Activated B cell treated with CpG ODN at 0.5 μM for 24 hours (primary cell): Measurements from ENCODE around the gene PRR35. TPM values are rescaled to one million over a fixed set of nuclear protein-coding genes. Genes with fewer than 3 reads are reported as not detected.

Experiments
- ATAC-seq: fragments of 200-7000 bp; cut with Tn5 transposase; one replicate; pipeline ENCODE4 v1.10.0; 2021; ENCODE audit warnings: low read depth, mild to moderate bottlenecking, moderate library complexity
- CTCF ChIA-PET: fragments of 350-600 bp; sonication (Branson Sonifier 250); formaldehyde crosslinking; loops from one replicate; lab custom pipeline; 2021; ENCODE audit warnings: antibody characterized with exemption; lab: Charles Lee
- POLR2A ChIA-PET: fragments of 350-600 bp; sonication (Branson Sonifier 250); formaldehyde crosslinking; loops from one replicate; lab custom pipeline; 2021; ENCODE audit warnings: antibody characterized with exemption; lab: Charles Lee
- DNase-seq: peaks from one replicate; pipeline ENCODE4 v3.0.0; 2022
- H3K27ac Mint-ChIP-seq: one replicate; pipeline ENCODE4 v1.8.0; 2020; ENCODE audit warnings: mixed read lengths
- H3K27me3 Mint-ChIP-seq: one replicate; pipeline ENCODE4 v1.8.0; 2021; ENCODE audit warnings: mixed read lengths
- H3K36me3 Mint-ChIP-seq: one replicate; pipeline ENCODE4 v1.8.0; 2021; ENCODE audit warnings: low read depth, mixed read lengths
- H3K4me1 Mint-ChIP-seq: one replicate; pipeline ENCODE4 v1.8.0; 2021; ENCODE audit warnings: mixed read lengths
- H3K4me3 Mint-ChIP-seq: one replicate; pipeline ENCODE4 v1.8.0; 2020; ENCODE audit warnings: mild to moderate bottlenecking, mixed read lengths
- H3K9me3 Mint-ChIP-seq: one replicate; pipeline ENCODE4 v1.8.0; 2020; ENCODE audit warnings: mixed read lengths
- intact Hi-C: fragments of 100-400 bp; cut with micrococcal nuclease; formaldehyde crosslinking; loops from one replicate; pipeline ENCODE4 v1.15.1; 2024
- total RNA-seq: library from RNA; stranded (reverse); gene quantifications from 2 replicates; pipeline ENCODE4 v1.2.3, GENCODE V29; 2022
- TF ChIP-seq, protein P1 (sequence below): fragments of 200-600 bp; IDR thresholded peaks from one replicate; pipeline ENCODE4 v1.8.0; 2022; ENCODE audit warnings: antibody characterized with exemption, mild to moderate bottlenecking

The PRR35 gene
- total RNA-seq, 1 donor from 2014 or later: not detected

DNA sequence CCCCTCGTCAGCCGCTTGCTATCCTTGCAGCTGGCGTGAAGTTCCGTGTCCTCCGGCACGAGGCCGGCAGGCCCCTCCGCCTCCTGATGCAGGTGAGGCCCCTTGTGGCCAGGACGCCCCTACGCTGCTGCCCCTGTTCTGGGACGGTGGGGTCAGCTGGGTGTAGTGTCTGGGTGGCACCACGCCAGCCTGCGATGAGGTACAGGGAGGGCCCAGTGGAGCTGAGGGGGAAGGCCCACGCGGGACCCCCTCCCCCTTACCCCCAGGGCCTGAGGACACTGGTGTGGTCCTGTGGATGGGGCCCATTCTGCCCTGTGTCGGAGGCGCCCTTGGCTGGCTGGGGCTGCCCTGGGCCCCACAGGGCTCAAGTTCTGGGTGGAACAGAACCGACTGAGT is 22.0 kb downstream of the PRR35 start:
- H3K36me3 Mint-ChIP-seq: no peaks in the 10 kb centered on the region
- H3K4me1 Mint-ChIP-seq: peaks cover 3% of the 10 kb centered on the region
- intact Hi-C loops: no loop called here
- DNase-seq (no peak), ATAC-seq (no peak)
- POLR2A ChIA-PET: interaction anchor here (0.6 to 0.7 kb wide), 2 partner anchors 15 to 55 kb away, joined by 3 to 9 read pairs; partner anchors contain the start of gene NHLRC4
- no peaks in the 10 kb centered on the region for H3K27me3 Mint-ChIP-seq
- H3K4me3 Mint-ChIP-seq: no peak overlapping the region
- H3K27ac Mint-ChIP-seq: no peak overlapping the region
- no peaks in the 10 kb centered on the region for H3K9me3 Mint-ChIP-seq
- CTCF ChIA-PET: no interaction called here
- TF ChIP-seq, protein P1, sequence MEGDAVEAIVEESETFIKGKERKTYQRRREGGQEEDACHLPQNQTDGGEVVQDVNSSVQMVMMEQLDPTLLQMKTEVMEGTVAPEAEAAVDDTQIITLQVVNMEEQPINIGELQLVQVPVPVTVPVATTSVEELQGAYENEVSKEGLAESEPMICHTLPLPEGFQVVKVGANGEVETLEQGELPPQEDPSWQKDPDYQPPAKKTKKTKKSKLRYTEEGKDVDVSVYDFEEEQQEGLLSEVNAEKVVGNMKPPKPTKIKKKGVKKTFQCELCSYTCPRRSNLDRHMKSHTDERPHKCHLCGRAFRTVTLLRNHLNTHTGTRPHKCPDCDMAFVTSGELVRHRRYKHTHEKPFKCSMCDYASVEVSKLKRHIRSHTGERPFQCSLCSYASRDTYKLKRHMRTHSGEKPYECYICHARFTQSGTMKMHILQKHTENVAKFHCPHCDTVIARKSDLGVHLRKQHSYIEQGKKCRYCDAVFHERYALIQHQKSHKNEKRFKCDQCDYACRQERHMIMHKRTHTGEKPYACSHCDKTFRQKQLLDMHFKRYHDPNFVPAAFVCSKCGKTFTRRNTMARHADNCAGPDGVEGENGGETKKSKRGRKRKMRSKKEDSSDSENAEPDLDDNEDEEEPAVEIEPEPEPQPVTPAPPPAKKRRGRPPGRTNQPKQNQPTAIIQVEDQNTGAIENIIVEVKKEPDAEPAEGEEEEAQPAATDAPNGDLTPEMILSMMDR: no peak

DNA sequence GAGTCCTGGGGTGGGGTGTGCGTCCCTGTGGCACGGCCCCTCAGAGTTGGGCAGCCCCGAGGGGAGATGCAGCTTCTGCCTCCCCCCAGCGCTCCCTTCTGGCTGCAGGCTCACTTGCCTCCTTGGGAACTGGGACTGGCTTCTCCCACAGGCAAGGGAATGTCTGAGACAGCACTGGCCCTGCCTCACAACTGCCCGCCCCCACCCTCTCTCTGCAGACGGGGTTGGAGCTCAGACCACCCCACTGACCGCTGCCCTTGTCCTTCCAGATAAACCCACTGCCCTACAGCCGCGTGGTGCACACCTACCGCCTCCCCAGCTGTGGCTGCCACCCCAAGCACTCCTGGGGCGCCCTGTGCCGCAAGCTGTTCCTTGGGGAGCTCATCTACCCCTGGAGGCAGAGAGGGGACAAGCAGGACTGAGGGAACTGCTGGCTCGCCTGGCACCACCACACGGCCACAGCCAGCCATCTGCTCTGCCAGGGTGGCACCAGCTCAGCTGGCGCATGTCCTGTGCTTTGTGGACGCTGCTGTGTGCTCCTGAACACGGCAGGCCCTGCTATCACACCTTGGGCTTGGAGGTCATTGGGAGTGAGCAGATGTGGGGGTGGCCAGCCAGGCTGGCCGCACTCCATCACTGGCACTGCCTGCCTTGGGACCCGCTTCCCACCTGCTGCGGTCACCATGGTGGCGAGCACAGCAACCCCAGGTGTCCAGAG is 22.6 kb downstream of the PRR35 start:
- Mint-ChIP-seq H3K36me3 (no peaks in the 10 kb centered on the region), H3K9me3 (no peaks in the 10 kb centered on the region), H3K27ac (no peak overlapping the region), H3K27me3 (no peaks in the 10 kb centered on the region), H3K4me1 (peaks cover 7% of the 10 kb centered on the region), H3K4me3 (no peak overlapping the region)
- ChIA-PET CTCF (no interaction called here), POLR2A (no interaction called here)
- intact Hi-C loops: no loop called here
- ATAC-seq (no peak), DNase-seq (no peak)
- TF ChIP-seq, protein P1: no peak

DNA sequence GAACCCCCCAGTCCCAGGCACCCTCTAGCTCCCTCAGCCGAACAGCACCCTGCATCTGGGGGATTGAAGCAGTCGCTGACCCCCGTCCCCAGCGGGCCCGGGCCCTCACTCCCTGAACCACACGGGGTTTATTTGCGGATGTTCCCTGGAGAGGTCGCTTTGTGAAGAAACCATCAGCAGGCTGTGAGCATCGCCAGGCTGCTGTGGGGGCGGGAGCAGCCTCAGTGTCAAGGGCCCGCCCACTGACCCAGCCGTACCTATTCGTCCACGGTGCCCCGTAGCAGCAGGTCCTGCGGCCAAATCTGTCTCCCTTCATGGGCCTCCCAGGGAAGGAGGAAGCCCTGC is 23.2 kb downstream of the PRR35 start:
- intact Hi-C loops: no loop called here
- TF ChIP-seq, protein P1: no peak
- CTCF ChIA-PET: no interaction called here

DNA sequence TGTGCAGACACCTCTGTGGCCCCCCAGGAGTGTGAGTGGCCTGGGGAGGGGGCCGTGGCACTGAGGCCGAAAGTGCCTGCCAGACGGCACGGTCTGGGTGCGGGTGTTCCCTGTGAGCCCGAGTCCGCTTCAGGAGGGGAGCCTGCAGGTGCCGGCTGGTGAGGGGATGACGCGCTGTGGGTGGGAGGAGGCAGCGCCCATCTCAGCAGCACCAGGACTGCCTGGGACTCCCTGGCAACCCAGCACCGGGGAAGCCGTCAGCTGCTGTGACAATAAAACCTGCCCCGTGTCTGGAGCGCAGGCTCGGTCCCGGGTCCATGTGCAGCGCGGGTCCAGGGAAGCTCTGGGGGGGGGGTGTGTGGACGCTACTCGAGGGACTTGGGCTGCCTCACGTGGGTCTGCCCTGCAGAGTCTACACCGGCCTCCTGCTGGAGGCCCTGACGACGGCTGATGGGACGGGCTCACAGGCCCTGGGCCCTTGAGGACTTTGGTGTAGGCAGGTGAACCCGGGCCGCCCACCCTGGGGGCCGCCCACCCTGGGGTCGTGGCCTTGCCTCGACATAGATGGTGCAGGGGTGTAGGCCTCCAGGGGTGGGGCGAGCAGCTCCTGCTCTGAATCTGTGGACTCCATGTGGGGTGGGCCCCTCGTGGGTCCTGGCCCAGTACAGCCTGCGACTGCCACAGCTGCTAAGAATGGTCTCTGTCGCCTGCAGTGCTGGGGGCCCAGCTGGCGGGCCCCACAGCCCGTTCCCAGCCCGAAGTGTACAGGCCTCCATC is 23.8 kb downstream of the PRR35 start:
- ChIA-PET CTCF (no interaction called here), POLR2A (no interaction called here)
- no peak overlapping the region for H3K4me3 Mint-ChIP-seq
- no peaks in the 10 kb centered on the region for H3K27me3 Mint-ChIP-seq
- H3K27ac Mint-ChIP-seq: no peak overlapping the region
- H3K36me3 Mint-ChIP-seq: peaks cover 1% of the 10 kb centered on the region
- ATAC-seq: no peak
- no peak for DNase-seq
- intact Hi-C loops: no loop called here
- no peaks in the 10 kb centered on the region for H3K9me3 Mint-ChIP-seq
- H3K4me1 Mint-ChIP-seq: peaks cover 16% of the 10 kb centered on the region
- TF ChIP-seq, protein P1: no peak

More for the DNA sequence above, 23.2 kb downstream of the PRR35 start:
- H3K9me3 Mint-ChIP-seq: no peaks in the 10 kb centered on the region
- POLR2A ChIA-PET: no interaction called here
- no peak overlapping the region for H3K27ac Mint-ChIP-seq
- no peaks in the 10 kb centered on the region for H3K27me3 Mint-ChIP-seq
- no peak overlapping the region for H3K4me3 Mint-ChIP-seq
- peaks cover 13% of the 10 kb centered on the region for H3K4me1 Mint-ChIP-seq
- no peak for DNase-seq
- H3K36me3 Mint-ChIP-seq: no peaks in the 10 kb centered on the region
- no peak for ATAC-seq

DNA sequence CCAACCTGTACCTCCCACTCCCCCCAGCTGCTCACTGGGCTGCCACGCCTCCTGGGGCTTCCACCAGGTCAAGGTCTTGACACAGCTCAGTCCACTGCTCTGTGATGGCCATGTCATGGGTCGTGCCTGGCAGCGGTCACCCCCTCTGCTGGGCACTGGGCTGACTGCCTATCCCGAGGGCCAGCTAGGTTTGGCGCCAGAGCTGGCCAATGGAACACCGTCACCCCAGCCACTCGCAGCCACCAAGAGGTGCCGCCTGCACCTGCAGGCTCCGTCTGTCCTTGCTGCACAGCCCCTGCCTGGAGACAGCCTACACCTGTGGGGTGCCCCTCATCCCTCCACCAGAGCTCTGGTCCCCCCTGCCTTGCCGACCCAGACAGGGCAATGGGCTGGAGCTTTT is 25.2 kb downstream of the PRR35 start:
- ChIA-PET CTCF (no interaction called here), POLR2A (no interaction called here)
- ATAC-seq (no peak), DNase-seq (no peak)
- H3K27me3 Mint-ChIP-seq: no peaks in the 10 kb centered on the region
- TF ChIP-seq, protein P1: no peak
- intact Hi-C loops: loop anchor here (5.0 kb wide), 1 partner anchor 183 kb away; the partner anchor contains the start of gene DECR2
- H3K27ac Mint-ChIP-seq: no peak overlapping the region
- peaks cover 14% of the 10 kb centered on the region for H3K4me1 Mint-ChIP-seq
- H3K9me3 Mint-ChIP-seq: no peaks in the 10 kb centered on the region
- H3K36me3 Mint-ChIP-seq: peaks cover 7% of the 10 kb centered on the region
- no peak overlapping the region for H3K4me3 Mint-ChIP-seq
